Right renal cortex interstitium (tissue), 3 donors: ENCODE data around the gene TRIM39. TPM values are rescaled to one million over a fixed set of nuclear protein-coding genes. Genes with fewer than 3 reads are reported as not detected.

Experiments
- DNase-seq, 3 donors: peaks; one replicate each; pipeline ENCODE4 v3.0.0-alpha.2; 2013; ENCODE audit warnings: low read depth in 3 of 3, low spot score in 2 of 3
- polyA plus RNA-seq, 3 donors: library from polyadenylated mRNA; unstranded; fragments of 120-200 nt; gene quantifications; one replicate each; pipeline ENCODE4 v1.2.1, GENCODE V29; 2013; ENCODE audit not compliant: insufficient read length in 3 of 3

TRIM39 gene
- polyA plus RNA-seq, 3 donors: 13.1 to 14.1 (median 13.7) TPM

DNA sequence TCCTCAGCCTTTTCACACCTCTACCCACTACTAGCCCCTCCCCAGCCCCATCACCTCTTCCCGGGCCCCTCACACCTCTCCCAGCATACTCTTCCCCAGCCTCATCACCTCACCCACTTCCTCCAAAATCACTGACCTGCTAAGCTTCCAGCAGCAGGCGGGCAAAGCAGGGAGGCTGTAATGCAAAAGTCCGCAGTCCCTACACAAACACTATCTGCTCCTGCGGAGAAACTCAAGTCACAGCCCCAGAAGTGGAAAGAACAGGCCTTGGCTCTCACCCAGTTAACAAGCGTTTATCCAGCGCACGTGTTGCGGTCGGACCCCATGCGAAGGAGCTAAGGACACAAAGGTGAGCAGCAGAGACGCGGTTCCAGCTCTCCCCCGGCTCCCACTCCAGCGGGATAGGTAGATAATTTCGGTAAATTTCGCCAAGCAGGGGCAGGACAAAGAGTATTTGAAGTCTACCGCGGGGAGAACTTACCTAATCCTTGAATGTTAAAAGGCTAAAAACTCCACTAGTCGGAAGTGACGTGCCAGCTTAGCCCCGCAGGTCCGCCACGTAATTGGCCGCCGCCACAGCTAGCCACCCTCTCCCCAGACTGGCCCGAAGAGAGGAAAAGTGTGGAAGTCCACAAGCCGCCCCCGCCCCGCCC is 728 bp upstream of the TRIM39 start:
- peak in 2 of 3 donors; percentile 67 to 72 for DNase-seq

- peak in 1 of 3 donors; percentile 45 for DNase-seq
These were observed 562 bp downstream of the TRIM39 start for GRCh38 chr6:30327232-30327746.

GRCh38 chr6:30328397-30328796 is 1.7 kb downstream of the TRIM39 start:
- DNase-seq: no peak

GRCh38 chr6:30329331-30329730 is 2.6 kb downstream of the TRIM39 start:
- no peak for DNase-seq

- DNase-seq: no peak
These were observed 5.3 kb downstream of the TRIM39 start for GRCh38 chr6:30331981-30332380.

GRCh38 chr6:30334075-30334783 is 7.5 kb downstream of the TRIM39 start:
- DNase-seq: no peak

- DNase-seq: no peak
These were observed 13.9 kb downstream of the TRIM39 start for GRCh38 chr6:30340589-30341054.

GRCh38 chr6:30341218-30341617 is 14.5 kb downstream of the TRIM39 start:
- no peak for DNase-seq

DNA sequence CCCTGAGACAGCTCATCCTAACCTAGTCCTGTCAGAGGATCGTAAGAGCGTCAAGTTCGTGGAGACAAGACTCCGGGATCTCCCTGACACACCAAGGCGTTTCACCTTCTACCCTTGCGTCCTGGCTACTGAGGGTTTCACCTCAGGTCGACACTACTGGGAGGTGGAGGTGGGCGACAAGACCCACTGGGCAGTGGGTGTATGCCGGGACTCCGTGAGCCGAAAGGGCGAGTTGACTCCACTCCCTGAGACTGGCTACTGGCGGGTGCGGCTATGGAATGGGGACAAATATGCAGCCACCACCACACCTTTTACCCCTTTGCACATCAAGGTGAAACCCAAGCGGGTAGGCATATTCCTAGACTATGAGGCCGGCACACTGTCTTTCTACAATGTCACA is 15.0 kb downstream of the TRIM39 start:
- no peak for DNase-seq

DNA sequence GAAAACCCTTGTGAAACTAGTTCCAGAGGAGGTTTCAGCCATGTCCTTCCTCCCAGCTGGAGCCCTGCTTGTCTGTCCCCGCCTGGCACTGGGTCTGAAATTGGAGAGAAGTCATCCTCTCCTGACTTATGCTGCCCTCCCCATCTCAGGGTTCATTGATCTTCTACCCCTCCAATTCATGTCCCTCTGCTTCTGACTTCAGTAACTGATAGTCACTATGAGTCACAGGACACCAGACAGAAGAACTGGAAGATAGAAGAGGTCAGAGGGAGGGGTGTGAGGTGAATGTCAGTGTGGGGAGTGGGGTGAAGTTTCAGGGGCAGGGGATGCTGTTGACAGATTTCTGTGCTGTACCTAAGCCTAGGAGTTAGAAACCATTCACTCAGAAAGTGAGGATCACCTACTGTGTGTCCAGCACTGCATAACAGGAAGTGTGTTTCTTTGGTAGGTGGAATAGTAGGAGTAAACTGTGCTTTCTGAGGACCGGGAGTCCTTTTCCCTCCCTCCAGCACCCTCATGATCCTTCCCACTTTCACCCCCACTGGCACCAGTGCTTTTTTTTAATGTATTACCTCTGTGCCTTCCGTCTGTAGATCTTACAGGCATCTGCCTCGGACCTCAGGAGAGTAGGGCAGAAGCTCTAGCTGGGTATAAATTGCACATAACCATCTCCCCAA is 17.6 kb downstream of the TRIM39 start:
- DNase-seq: no peak

DNA sequence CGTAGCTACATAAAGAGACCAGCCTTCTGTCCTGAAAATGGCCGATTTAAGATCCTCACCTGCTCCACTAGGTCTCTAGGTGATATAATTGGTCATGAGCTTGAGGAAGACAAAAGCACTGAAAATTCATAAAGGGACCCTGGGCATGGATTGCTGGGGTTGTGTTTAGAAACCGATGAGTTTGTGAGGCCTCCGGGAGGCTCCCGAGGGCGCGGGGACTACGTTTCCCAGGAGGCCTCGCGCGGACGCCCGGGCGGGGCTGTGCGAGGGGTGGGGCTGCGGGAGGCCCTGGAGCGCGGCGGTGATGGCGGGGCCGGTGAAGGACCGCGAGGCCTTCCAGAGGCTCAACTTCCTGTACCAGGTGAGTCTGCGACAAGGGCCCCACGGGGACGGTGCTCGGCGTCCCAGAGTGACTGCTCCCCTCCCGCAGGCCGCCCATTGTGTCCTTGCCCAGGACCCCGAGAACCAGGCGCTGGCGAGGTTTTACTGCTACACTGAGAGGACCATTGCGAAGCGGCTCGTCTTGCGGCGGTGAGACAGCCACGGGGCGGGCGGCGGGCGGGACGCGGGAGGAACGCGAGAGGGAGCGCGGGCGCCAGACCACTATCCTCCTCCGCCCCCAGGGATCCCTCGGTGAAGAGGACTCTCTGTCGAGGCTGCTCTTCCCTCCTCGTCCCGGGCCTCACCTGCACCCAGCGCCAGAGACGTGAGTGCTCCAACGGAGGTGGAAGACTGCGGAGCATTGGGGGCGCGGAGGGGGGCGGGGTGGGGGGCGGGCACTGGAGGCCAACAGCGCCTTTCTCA is 18.3 kb downstream of the TRIM39 start, which contains the start of gene RPP21:
RPP21 (plus strand) TSS at position 289 of the 804 bp plus-strand sequence; CDS start at position 305, 16 bp downstream.
- DNase-seq: peak; percentile 61 to 71 (median 65)

DNA sequence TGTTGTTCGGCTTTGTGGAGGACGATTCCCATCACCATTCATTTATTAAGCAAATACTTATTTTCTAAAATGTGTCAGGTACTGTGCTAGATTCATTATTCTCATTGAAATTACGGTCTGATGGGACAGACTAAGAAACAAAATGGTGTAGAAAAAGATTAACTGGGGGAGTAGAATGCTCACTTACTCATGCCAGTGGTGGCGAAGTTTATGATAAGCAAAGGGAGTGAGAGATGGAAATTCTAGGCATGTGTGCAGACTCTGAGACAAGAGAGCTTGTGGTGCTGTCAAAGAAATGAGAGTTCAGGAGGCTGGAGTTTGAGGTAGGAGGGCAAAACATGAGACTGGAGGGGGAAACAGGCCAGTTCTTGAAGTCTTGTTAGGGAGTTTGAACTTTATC is 19.1 kb downstream of the TRIM39 start:
- no peak for DNase-seq

DNA sequence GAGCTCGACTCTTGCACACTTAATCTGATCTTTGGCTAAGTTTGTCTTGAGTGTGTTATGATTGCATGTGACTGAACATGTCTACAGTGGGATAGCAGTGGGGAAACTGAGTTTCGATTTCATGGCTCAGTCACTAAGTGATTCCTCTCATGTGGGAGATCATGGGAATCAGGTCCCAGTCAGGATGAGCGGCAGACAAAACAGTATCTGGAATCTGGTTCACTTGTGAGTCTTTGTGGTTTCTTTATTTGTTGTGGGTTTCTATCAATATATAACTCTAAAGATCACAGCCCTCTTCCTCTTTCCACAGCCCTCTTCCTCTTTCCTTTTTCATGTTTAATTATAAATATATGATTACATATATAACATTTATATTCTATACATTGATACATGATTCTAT is 22.2 kb downstream of the TRIM39 start:
- DNase-seq: no peak

GRCh38 chr6:30349421-30350177 is 22.9 kb downstream of the TRIM39 start:
- no peak for DNase-seq

DNA sequence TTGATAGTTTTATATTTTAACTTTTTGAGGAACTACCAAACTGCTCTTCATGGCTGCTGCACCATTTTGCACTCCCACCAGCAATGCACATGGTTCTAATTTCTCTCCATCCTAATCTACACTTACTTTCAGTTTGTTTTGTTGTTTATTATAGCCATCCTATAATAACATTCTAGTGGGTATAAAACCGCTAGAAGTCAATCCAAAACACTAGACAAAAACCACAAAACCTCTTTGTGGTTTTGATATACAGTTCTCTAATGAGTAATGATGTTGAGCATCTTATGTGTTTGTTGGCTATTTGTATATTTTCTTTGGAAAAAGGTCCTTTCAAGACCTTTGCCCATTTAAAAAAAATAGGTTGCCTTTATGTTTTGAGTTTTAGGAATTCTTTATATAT is 23.8 kb downstream of the TRIM39 start:
- DNase-seq: no peak

DNA sequence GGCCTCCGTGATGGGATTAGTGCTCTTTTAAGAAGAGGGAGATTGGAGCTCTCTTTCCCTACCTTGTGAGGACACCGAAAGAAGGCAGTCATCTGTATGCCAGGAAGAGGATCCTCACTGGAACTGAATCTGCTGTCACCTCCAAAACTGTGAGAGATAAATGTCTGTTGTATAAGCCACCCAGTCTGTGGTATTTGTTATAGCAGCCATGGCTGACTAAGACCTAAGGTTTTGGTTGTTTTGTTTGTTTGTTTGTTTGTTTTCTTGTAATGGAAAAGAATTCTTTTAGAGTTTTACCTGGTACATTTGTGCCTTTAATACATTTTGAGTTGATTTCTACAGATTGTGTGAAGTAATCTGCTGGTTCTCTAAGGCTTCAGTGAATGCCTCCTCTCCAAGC is 25.8 kb downstream of the TRIM39 start:
- no peak for DNase-seq

- DNase-seq: no peak
These were observed 28.6 kb downstream of the TRIM39 start for GRCh38 chr6:30355281-30355680.

GRCh38 chr6:30356536-30356935 is 29.8 kb downstream of the TRIM39 start:
- DNase-seq: no peak

DNA sequence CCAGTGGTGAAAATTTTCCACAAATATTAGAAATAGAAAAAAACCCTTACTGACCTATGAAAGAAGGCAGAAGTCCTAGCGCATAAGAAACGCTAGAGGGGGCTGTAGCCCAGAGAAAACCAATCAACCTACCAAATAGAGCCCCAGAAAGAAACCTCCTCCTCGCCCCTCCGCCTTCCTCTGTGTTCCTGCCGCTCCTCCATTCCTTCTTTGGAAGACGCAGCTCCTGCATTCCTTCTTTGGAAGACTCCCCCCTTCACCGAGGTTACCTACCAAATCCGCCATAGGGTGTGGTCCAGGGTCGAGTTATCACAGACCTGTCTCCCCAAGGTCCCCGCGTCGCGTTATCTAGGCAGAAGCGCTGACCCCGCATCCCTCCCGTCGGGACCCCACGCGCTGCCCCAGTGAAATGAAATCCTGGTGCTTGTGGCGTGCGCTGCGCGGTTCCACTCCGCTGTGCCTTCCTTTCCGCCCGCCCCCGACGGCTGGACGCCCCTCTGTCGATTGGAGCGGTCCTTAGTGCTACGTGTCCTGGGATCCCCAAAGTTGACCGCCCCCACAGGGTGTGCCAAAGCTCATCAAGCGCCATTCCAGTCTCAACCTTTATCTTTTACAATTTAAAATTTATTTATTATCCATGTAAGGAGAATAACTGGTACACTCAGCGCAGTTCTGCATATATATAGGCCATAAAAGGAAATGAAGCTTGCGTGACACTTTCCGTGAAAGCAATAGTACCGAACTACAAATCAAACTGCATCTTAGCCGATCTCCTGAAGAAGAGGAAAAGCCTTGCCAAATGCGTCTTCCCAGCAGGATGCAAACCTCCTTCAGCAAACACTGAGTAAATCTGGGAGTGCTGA is 31.2 kb downstream of the TRIM39 start:
- peak; percentile 54 to 56 (median 56) for DNase-seq
